ENCODE measurements around the gene RAI14.

The RAI14 gene

DNA sequence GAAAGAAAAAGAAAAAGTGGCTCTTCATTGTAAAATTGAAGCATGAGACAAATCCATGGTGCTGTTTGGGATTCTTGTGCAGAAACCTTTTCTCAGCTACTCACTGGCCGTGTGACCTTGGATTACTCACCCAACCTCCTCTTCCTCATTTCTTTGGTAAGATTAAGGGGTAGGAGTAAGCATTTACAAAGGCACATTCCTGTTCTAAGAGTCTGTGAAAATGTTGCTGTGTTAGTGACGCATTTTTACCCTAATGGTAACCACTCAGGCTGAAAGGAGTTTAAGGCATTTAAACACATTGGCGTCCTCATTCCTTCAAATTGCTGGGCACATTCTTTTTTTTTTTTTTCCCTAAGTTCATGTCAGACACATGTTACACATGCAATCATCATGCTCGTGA, 4.3 kb downstream of the RAI14 start:
- no peak for DNase-seq (ENCODE audit: low read depth)
- H3K4me3 ChIP-seq (ENCODE audit: low read depth, low read length) = no peak overlapping the region
- TF ChIP-seq, protein P1, sequence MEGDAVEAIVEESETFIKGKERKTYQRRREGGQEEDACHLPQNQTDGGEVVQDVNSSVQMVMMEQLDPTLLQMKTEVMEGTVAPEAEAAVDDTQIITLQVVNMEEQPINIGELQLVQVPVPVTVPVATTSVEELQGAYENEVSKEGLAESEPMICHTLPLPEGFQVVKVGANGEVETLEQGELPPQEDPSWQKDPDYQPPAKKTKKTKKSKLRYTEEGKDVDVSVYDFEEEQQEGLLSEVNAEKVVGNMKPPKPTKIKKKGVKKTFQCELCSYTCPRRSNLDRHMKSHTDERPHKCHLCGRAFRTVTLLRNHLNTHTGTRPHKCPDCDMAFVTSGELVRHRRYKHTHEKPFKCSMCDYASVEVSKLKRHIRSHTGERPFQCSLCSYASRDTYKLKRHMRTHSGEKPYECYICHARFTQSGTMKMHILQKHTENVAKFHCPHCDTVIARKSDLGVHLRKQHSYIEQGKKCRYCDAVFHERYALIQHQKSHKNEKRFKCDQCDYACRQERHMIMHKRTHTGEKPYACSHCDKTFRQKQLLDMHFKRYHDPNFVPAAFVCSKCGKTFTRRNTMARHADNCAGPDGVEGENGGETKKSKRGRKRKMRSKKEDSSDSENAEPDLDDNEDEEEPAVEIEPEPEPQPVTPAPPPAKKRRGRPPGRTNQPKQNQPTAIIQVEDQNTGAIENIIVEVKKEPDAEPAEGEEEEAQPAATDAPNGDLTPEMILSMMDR (IDR thresholded peaks at IDR 0.05; ENCODE audit: control insufficient read depth, extremely low read depth, insufficient read depth) = no peak

DNA sequence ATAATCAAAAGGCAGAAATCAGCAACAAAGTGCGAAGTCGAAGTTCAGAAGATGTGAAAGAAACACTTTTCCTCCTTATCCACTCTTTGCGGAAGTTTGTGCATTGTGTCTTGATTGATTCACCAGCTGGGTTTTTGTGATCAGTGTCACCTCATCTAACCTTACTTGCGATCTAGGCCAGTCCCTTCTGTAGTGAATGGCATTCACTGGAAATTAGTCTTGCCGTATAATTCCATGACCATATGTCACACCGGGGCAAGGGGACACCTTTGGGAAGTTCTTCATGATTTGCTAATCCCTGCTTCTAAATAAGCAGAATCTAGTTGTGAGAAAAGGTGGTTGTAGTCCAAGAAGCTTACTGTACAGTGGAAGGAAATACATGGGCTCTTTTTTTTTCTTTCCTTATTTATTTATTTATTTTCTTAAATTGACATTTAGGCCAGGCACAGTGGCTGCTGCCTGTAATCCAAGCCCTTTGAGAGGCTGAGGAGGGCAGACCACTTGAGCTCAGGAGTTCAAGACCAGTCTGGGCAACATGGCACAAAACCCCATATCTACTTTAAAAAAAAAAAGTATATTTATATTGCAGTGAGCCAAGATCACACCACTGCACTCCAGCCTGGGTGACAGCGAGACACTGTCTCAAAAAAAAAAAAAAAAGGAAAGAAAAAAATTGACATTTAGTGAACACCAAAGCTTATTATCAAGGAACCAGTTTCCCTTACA, 7.8 kb downstream of the RAI14 start:
- no peak overlapping the region for H3K4me3 ChIP-seq (ENCODE audit: low read depth, low read length)
- TF ChIP-seq, protein P1 (IDR thresholded peaks at IDR 0.05; ENCODE audit: control insufficient read depth, extremely low read depth, insufficient read depth) = no peak
- DNase-seq (ENCODE audit: low read depth) = no peak

DNA sequence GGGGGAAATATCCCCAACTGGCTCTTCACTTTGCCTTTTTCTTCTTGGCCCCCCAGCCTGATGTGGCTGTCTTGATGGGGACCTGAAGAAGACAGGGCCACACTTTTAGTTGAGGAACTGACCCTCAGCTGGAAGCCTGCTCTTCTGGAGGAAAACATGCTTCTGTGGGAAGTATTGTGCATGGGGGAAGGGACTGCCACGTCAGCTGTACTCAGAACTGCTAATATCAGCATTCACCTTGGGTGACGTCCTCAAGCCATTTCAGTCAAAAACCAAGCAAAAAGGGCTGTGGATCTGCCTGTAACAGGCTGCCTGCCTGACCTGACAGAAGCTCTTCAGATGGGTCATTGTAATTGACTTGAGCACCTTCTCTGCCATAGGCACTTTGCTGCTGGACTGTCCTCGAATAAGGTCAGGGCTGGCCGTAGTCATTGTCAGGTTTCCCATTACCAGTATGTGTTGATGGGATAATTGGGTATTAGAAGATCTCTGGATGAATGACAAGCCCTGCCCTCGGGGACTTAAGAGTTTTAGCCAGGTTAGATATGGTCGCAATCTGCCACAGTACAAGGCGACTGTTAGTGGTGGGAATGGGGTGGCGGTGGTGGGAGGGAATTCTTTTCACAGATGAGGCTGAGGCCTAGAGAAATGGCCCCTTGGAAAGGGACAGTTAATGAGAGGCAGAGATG, 10.4 kb downstream of the RAI14 start:
- no peak overlapping the region for H3K4me3 ChIP-seq (ENCODE audit: low read depth, low read length)
- no peak for DNase-seq (ENCODE audit: low read depth)
- TF ChIP-seq, protein P1 (IDR thresholded peaks at IDR 0.05; ENCODE audit: control insufficient read depth, extremely low read depth, insufficient read depth) = no peak

DNA sequence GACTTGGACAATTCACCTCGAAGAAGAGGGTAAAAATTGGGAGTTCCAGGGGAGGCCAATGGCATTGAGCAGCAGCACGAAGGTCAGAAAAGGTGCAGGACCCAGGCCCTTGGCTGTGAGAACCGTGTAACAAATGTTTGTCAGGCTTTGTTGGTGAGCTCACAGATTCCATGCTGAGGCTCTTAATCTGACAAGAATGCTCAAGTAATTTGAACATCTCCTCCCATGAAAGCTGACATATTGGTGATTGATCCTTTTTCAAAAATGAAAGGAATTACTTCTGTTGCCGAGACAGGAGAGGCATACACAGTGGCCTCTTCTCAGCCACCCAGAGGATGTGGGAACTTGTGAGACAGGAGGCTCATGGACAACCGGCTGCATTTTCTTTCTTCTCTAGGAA, 11.6 kb downstream of the RAI14 start:
- H3K4me3 ChIP-seq (ENCODE audit: low read depth, low read length) = no peak overlapping the region
- DNase-seq (ENCODE audit: low read depth) = no peak
- TF ChIP-seq, protein P1 (IDR thresholded peaks at IDR 0.05; ENCODE audit: control insufficient read depth, extremely low read depth, insufficient read depth) = no peak

DNA sequence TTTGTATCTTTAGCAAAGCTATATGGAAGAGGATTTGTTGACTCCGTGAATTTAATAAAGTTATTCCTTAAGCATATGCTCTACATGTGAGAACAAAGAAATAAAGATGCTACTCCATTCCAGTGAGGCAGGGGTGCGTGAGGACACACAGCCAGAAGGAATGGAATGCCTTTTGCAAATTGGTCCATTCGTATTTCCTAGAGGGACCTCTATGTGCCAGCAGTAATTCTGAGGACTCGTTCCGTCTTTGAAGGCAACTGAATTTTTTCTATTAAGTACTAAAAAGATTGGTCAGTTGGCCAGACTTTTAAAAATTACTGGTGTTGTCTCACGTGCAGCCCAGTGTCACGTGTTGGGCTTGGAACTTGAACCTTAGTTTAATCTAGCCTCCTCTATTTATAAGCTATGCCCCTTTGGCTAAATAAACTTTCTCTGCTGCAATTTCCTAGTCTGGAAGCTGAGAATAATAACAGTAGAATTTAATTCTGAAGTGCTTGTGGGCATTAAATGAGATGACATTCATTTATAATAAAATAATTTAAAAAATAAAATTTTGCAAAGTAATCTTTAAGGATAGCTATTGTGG, 13.9 kb downstream of the RAI14 start:
- H3K4me3 ChIP-seq (ENCODE audit: low read depth, low read length) = no peak overlapping the region
- TF ChIP-seq, protein P1 (IDR thresholded peaks at IDR 0.05; ENCODE audit: control insufficient read depth, extremely low read depth, insufficient read depth) = no peak
- no peak for DNase-seq (ENCODE audit: low read depth)

DNA sequence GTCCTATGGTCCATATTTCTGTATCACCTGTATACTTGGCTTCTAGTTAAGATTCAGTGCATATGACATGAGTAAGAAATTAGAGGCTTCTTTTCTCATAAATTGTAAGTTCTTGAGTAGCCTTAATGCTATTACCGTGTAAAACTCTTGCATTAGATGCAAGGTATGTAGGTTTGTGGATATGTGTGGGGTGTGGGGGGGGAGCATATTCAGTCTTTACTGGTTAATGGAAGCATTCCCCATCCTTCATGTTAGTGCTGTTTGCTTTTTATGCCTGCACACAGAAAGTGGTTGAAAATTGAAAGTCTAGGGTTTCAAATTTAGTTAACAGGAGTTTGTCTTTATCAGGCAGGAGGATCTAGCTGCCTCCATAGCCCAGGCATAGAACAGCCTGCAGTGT, 16.1 kb downstream of the RAI14 start:
- TF ChIP-seq, protein P1 (IDR thresholded peaks at IDR 0.05; ENCODE audit: control insufficient read depth, extremely low read depth, insufficient read depth) = no peak
- no peak overlapping the region for H3K4me3 ChIP-seq (ENCODE audit: low read depth, low read length)
- DNase-seq (ENCODE audit: low read depth) = no peak

Measured in LNCaP clone FGC (cell line).